PC-9 (cell line): ENCODE results near the gene KNG1.

ENCODE experiments used
- CTCF ChIP-seq: fragments of 200-600 bp; sonication (generic); conservative IDR thresholded peaks from 2 replicates; pipeline ENCODE4 v1.6.1; 2017; ENCODE audit warnings: mixed run types, antibody characterized with exemption, mild to moderate bottlenecking, moderate library complexity
- EZH2 ChIP-seq: fragments of 200-600 bp; sonication (generic); IDR thresholded peaks from 2 replicates; pipeline ENCODE4 v1.8.0; 2017; ENCODE audit warnings: antibody characterized with exemption, low read depth

GRCh38 chr3:186783058-186783730 is 66.0 kb downstream of the KNG1 start, which contains the start of gene EIF4A2:
- no peak for TF ChIP-seq EZH2
- no peak for TF ChIP-seq CTCF
